Transverse colon (tissue), 4 donors: ENCODE data around the gene CHST5.

Experiments used
- POLR2A ChIP-seq: fragments of 450-650 bp; IDR thresholded peaks from one replicate; pipeline ENCODE4 v1.6.1; 2016; ENCODE audit warnings: antibody characterized with exemption, mild to moderate bottlenecking, moderate library complexity
- POLR2AphosphoS5 ChIP-seq, 3 donors: sonication (generic); formaldehyde crosslinking; IDR thresholded peaks; one replicate each; pipeline ENCODE4 v1.6.1; 2016; ENCODE audit warnings: antibody characterized with exemption in 3 of 3
- TF ChIP-seq, protein P1 (sequence below), 5 experiments: fragments of 200-600 bp in 3 of 5; fragments of 450-650 bp in 2 of 5; sonication (generic) in 3 of 5; IDR thresholded peaks; 1 replicate in 2 of 5; 2 replicates in 3 of 5; pipeline ENCODE4 v1.5.1; 2016 to 2017; ENCODE audit warnings: antibody characterized with exemption in 5 of 5, inconsistent platforms in 3 of 5, mild to moderate bottlenecking in 2 of 5, moderate library complexity in 1 of 5

DNA sequence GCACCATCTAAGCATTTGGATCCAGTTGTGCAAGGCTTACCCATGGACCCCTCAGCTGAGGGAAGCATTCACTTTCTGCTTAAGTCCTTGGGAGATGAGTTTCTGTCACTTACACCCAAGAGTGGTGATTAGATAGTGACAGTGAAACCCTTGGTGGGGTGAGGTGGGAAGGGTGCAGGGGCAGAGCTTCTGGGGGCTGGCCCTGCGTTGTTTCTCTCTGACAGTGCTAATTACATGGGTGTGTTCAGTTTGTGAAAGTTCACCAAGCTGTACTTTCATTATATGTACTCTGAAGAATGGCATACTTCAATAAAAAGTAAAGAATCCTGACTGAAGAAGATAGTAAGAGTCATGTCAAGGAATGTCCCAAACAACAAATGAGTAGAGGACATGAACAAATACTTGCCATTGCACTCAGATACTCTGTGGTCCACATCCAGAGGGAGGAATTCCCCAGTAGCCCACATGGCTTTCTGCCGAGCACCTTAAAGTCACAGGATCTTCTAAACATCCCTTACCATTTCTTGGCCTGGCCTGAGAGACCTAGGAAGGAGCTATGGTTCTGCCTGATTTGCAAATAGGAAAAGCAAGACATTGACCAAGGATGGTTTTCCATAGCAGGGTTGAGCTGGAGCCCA lies 49.1 kb downstream of the CHST5 start:
- TF ChIP-seq, protein P1, sequence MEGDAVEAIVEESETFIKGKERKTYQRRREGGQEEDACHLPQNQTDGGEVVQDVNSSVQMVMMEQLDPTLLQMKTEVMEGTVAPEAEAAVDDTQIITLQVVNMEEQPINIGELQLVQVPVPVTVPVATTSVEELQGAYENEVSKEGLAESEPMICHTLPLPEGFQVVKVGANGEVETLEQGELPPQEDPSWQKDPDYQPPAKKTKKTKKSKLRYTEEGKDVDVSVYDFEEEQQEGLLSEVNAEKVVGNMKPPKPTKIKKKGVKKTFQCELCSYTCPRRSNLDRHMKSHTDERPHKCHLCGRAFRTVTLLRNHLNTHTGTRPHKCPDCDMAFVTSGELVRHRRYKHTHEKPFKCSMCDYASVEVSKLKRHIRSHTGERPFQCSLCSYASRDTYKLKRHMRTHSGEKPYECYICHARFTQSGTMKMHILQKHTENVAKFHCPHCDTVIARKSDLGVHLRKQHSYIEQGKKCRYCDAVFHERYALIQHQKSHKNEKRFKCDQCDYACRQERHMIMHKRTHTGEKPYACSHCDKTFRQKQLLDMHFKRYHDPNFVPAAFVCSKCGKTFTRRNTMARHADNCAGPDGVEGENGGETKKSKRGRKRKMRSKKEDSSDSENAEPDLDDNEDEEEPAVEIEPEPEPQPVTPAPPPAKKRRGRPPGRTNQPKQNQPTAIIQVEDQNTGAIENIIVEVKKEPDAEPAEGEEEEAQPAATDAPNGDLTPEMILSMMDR (IDR thresholded peaks at IDR 0.05), result no peak
- no peak for TF ChIP-seq POLR2A
- no peak for TF ChIP-seq POLR2AphosphoS5 (IDR thresholded peaks at IDR 0.05)
